ENCODE data around the gene DCDC2.
"Not testable (repeated sequence)": the region's sequence is repeated elsewhere in the genome, so short reads cannot be mapped to it uniquely, and the experiment has no call there.

DCDC2 gene

GRCh38 chr6:24207413-24207812, 150.4 kb downstream of the DCDC2 start:
- DNase-seq = no peak

DNA sequence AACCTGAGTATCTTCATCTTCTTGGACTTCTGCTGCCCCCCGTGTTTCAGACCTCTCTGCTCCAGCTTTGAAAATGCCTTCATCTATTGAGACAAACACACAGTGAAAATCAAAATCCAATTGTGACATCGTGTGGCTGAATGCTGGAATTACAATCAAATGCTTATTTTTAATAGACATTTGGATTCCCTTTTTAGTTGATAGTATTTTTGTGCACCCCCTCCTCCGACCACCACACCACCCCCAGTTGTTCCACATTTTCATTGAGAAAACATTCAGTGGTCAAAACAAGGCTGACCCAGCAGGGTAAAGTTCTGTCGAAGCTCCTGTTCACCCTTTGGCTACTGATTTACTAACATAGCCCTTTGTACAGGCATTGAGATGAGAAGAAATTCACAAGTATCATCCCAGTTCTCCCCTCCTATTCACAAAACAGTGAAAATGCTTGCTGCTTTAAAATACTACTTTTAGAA, 152.8 kb downstream of the DCDC2 start:
- DNase-seq = peak; percentile 67

DNA sequence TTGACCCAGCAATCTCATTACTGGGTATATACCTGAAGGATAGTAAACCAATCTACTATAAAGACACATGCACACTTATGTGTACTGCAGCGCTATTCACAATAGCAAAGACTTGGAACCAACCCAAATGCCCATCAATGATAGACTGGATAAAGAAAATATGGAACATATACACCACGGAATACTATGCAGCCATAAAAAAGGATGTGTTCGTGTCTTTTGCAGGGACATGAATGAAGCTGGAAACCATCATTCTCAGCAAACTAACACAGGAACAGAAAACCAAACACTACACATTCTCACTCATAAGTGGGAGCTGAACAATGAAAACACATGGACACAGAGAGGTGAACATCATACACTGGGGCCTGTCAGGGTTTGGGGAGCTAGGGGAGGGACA, 153.7 kb downstream of the DCDC2 start:
- DNase-seq = not testable (repeated sequence)

DNA sequence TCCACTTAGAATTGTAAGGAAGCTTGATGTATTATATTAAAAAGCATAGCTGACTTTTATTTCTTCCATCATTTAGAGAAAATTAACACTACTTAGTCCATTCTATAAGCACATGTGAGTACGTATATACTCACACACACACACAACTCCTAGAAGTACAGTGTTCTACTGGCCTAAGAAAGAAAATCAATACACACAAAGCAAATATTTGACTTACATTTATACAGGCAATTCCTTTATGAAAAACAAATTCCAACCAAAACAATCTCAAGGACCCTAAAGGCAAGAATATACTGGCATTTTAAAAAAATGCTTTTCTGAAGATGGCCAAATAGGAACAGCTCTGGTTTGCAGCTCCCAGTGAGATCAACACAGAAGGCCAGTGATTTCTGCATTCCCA, 160.0 kb downstream of the DCDC2 start:
- no peak for DNase-seq

DNA sequence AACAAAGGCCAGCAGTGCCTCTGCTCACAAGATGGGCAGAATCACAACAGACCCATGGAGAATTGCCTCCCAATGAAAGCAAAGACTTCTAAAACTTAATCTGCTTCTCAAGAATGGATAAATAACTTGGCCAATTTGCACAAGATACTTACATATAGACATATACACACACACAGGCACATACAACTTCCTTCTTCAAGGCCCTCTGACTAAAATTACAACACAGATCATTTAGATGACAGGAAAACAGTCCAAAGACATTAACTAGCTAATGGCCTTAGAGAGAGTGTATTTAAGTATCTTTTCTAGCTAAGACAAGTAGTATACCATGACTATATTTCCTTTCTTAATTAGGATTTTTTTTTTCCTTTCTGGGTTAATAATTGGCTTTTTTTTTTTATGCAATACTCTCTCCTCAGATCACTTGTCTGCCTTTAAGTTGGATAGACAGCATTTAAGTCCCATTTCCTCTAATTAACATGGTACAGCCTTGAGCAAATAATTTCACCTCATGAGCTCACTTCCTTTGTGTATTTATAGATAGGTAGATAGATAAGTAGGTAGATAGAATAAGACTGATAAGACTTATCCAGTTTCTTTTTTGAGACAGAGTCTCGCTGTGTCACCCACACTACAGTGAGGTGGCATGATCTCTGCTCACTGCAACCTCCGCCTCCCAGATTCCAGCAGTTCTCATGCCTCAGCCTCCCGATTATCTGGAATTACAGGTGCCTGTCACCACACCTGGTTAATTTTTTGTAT, 161.8 kb downstream of the DCDC2 start:
- DNase-seq = no peak

DNA sequence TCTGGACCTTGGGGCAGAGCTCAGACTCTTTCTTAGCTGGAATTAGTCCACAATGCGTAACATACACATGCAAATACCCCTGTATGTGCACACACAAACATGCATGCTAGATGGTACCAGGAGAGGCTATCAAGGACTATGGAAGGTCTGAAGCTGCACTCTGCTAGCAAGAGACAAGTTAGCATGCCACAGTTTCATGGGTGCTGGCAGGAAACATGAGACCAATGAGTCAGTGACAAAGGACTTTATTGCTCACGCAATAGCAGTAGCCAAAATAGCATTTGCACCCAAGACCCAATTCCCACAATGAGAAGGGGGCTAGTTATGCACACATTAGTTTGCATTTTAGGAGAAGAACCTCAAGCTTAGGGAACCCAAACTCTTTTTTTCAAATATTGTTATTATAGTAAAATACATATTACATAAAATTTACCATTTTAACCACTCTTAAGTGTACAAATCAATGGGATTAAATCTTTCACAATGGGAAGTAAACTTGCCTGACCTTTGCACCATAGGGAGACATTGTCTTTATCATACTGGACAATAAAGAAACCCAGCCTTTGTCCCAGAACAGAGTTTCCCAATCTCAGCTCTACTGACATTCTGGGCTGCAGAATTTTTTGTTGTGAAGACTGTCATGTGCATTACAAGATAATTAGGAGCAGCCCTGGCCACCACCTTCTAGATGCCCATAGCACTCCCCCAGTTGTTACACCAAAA, 162.7 kb downstream of the DCDC2 start:
- no peak for DNase-seq

DNA sequence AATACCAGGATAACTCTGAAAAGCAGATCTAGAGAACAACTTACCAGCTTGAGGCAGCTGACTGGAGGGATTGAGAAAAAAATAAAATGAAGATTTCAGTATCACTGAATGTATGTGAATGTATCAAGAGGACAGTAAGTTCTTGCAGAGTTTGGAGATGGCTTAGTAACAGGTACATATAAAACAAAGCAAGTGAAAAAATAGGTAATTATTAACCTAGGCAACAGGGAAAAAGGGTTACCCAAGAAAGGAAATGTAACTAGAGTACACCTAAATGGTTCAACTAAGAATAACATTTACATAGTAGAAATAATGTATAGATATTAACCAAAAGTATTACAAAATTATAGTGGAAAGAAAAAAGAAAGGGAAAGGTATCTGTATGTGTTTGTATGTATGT, 164.5 kb downstream of the DCDC2 start:
- DNase-seq = no peak

- no peak for DNase-seq
Measured at GRCh38 chr6:24191346-24191745, 166.5 kb downstream of the DCDC2 start.

DNA sequence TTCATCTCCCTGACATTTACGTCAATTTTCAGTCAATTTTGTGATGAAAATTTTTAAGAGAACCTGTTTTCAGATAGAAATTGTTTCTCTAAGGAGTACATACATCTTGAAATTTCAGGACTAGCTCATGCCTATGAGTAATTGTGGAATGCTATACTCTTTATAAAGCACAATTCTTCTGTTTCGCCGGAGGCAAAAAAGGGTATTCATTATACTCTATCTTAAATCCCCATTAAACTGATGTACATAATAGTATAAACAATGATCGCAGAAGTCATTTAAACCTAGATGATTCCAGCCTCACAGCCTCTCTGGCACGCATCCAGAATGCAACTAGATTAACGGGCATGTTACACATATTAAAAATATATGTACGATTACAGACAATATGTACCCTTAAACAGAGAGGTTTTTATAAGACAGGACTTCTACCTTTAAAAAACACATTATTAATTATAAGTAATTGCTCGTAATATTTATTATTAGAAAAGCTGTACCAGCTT, 169.2 kb downstream of the DCDC2 start:
- DNase-seq = no peak

GRCh38 chr6:24187965-24188577, 169.8 kb downstream of the DCDC2 start:
- DNase-seq = no peak

DNA sequence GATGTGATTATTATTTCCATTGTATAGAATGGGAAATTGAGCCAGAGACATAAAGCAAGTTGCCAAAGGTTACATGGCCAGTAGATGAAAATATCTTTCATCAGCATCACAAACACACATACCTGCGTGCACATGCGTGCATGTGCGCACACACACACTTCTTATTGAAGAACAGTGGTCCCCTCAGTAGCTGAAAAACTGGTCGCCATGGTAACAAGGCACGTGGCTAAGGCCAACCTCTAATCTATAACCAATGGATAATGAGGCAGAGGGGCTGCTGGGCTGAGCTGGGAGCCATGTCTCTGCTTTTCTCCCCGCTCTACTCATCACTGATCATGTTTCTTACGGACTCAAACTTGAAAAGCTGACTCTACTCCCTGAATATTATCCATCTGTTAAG, 171.5 kb downstream of the DCDC2 start:
- DNase-seq = no peak

GRCh38 chr6:24183584-24183983, 174.3 kb downstream of the DCDC2 start:
- no peak for DNase-seq

- DNase-seq = no peak
Measured at GRCh38 chr6:24157886-24158285, 200.0 kb downstream of the DCDC2 start.

DNA sequence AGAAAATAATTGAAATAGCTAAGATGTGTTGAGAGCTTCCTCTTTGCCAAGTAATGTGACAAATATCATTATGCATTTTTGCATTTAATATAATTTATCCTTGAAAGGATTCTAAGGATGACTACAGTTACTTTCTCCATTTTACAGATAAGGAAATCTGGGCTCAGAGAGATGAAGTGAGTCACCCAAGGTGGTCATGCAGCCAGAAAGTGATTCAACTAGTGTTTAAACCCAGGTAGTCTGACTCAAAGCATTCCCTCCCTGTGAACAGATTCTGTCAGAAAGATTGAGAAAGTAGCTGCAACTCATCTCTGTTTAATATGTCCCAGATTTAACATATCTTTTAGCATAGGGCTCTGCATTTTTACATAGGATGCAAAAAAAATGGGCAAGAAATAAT, 203.7 kb downstream of the DCDC2 start:
- DNase-seq = no peak

GRCh38 chr6:24152014-24152413, 205.8 kb downstream of the DCDC2 start:
- DNase-seq = no peak

DNA sequence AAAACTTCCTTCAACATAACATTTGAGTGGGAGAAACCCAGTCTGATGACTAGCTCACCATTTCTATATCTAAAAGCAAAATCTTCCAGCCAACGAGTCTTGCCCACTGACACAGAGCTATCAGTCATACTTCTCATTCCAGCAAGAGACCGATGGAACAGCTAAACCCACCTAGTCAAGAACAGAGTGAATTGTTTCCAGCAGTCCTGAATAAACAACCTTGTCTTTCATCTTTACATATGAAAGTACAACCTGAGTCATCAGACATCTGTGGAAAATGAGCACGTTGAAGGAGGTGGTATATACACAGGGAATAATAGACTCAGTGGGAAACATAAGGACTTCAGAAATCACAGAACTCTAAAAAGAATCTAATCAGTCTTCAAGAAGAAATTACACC, 208.0 kb downstream of the DCDC2 start:
- no peak for DNase-seq

GRCh38 chr6:24149296-24149695, 208.6 kb downstream of the DCDC2 start:
- no peak for DNase-seq

GRCh38 chr6:24148684-24149083, 209.2 kb downstream of the DCDC2 start:
- DNase-seq = no peak

GRCh38 chr6:24148154-24148570, 209.7 kb downstream of the DCDC2 start:
- no peak for DNase-seq

DNA sequence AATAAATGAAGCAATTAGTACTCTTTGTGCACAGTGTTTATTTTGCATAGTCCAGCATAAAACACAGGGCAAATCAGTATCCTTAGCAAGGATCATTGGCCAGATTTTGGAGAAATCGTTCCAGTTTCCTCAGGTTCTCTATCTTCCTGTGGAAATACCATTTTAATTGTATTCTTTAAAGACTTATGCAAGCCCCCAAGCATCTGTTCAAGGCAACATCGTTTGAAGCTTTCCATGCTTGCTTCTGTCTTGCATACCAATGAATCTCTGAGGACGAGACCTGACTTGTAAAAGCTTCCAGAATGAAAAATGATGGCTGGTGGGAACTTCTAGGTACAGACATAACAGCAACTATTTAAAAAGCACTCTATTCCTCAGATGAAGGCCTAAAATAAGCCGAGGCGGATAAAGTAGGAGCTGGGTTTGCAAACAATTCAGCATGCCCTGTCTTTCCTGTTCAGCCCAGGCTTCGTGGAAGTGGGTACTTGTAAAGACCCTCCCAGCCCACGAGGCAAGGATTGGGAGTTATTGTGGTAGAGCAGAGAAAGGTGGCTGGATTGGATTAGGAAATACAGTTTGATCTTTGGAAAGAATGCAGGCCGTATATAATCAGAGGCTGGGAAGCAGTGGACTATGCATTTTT, 210.2 kb downstream of the DCDC2 start:
- DNase-seq = no peak

- no peak for DNase-seq
Measured at GRCh38 chr6:24146871-24147270, 211.0 kb downstream of the DCDC2 start.

DNA sequence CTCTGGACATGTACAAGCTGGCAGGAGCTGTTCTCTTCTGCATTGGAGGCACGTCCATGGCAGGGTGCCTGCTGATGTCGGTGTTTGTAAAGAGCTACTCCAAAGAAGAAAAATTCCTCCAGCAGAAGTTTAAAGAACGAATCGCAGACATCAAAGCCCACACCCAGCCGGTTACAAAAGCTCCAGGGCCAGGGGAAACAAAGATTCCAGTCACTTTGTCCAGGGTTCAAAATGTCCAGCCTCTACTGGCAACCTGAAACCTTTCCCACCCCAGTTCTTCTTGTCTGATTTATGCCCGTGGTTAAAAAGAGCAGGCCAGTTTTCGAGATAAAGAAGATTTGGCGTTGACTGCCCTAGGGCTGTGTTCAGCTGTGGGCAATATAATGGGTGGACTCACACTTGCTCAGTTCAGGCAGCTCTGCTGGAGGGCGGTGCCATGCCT, 212.1 kb downstream of the DCDC2 start:
- DNase-seq = no peak

GRCh38 chr6:24142733-24143132, 215.1 kb downstream of the DCDC2 start:
- DNase-seq = not testable (repeated sequence)
